Gastroesophageal sphincter (tissue), 4 donors: Measurements from ENCODE around the gene PAPPA. TPM values are rescaled to one million over a fixed set of nuclear protein-coding genes. Genes with fewer than 3 reads are reported as not detected.

Source experiments
- ATAC-seq: fragments of 150-250 bp; one replicate; pipeline ENCODE4 v1.9.1; 2016; ENCODE audit warnings: mild to moderate bottlenecking, moderate library complexity
- H3K27ac ChIP-seq, 4 donors: fragments of 200-600 bp; sonication (generic) in 3 of 4; 1 replicate in 3 of 4; 2 replicates in 1 of 4; pipeline ENCODE4 v1.5.1; 2016 to 2019
- H3K27me3 ChIP-seq: fragments of 200-600 bp; sonication (generic); one replicate; pipeline ENCODE4 v1.5.1; 2019
- H3K36me3 ChIP-seq, 2 donors: fragments of 200-600 bp; sonication (generic); one replicate each; pipeline ENCODE4 v1.5.1; 2019; ENCODE audit warnings: control low read depth in 1 of 2
- H3K4me1 ChIP-seq, 3 donors: fragments of 200-600 bp; sonication (generic); 1 replicate in 2 of 3; 2 replicates in 1 of 3; pipeline ENCODE4 v1.5.1; 2016 to 2019; ENCODE audit warnings: control low read depth in 2 of 3
- H3K4me3 ChIP-seq, 2 donors: fragments of 200-600 bp; sonication (generic); one replicate each; pipeline ENCODE4 v1.5.1; 2019; ENCODE audit warnings: mild to moderate bottlenecking in 1 of 2, moderate library complexity in 1 of 2
- H3K9me3 ChIP-seq, 3 donors: fragments of 200-600 bp; sonication (generic); one replicate each; pipeline ENCODE4 v1.5.1; 2017 to 2019; ENCODE audit warnings: control low read depth in 2 of 3
- CTCF ChIP-seq, 4 experiments: fragments of 200-600 bp in 2 of 4; fragments of 450-650 bp in 2 of 4; sonication (generic) in 1 of 4; IDR thresholded peaks; one replicate each; pipeline ENCODE4 v1.5.1; 2017 to 2019; ENCODE audit warnings: antibody characterized with exemption in 4 of 4, mild to moderate bottlenecking in 2 of 4, moderate library complexity in 2 of 4
- EP300 ChIP-seq: sonication (generic); formaldehyde crosslinking; IDR thresholded peaks from one replicate; pipeline ENCODE4 v1.6.1; 2017; ENCODE audit warnings: antibody characterized with exemption, mild to moderate bottlenecking
- POLR2A ChIP-seq, 2 donors: fragments of 450-650 bp; IDR thresholded peaks; one replicate each; pipeline ENCODE4 v1.6.1; 2017; ENCODE audit warnings: antibody characterized with exemption in 2 of 2, mild to moderate bottlenecking in 2 of 2, moderate library complexity in 1 of 2
- POLR2AphosphoS5 ChIP-seq: sonication (generic); formaldehyde crosslinking; IDR thresholded peaks from one replicate; pipeline ENCODE4 v1.6.1; 2017; ENCODE audit warnings: antibody characterized with exemption
- WGBS, 2 donors: methylation state at CpG; one replicate each; pipeline ENCODE4 v1.1.5; 2018; ENCODE audit warnings: low coverage in 1 of 2; 5-methylcytosine and 5-hydroxymethylcytosine counted together
- total RNA-seq, 4 donors: library from RNA; depleted of rRNA; stranded (reverse); fragments of >200 nt; gene quantifications; one replicate each; pipeline ENCODE4 v1.1.0, GENCODE V29; 2016

Gene PAPPA
- total RNA-seq, 4 donors from 2014 or later = 1.9 to 5.7 (median 3.2) TPM

- Histone ChIP-seq H3K4me1 (no peaks in the 10 kb centered on the region), H3K4me3 (no peak overlapping the region), H3K9me3 (no peaks in the 10 kb centered on the region), H3K27me3 (no peaks in the 10 kb centered on the region), H3K27ac (no peak overlapping the region), H3K36me3 (peaks cover 0 to 1% of the 10 kb centered on the region in 2 donors)
- TF ChIP-seq EP300 (no peak), POLR2A (IDR thresholded peaks at IDR 0.05) (no peak), POLR2AphosphoS5 (no peak), CTCF (IDR thresholded peaks at IDR 0.05) (no peak)
- 85 to 100% methylated on average over 1 to 3 of the region's 3 CpGs for WGBS, 2 donors
- no peak for ATAC-seq
These were observed 277.3 kb downstream of the PAPPA start for GRCh38 chr9:116430849-116431248.

- Histone ChIP-seq H3K36me3 (peaks cover 0 to under 1% of the 10 kb centered on the region in 2 donors), H3K4me3 (no peak overlapping the region), H3K4me1 (no peaks in the 10 kb centered on the region), H3K27me3 (no peaks in the 10 kb centered on the region), H3K27ac (no peak overlapping the region), H3K9me3 (no peaks in the 10 kb centered on the region)
- 75 to 79% methylated on average over 1 of the region's 1 CpG for WGBS, 2 donors
- ATAC-seq = no peak
- no peak for TF ChIP-seq POLR2A (IDR thresholded peaks at IDR 0.05)
- no peak for TF ChIP-seq EP300
- TF ChIP-seq CTCF (IDR thresholded peaks at IDR 0.05) = no peak
- TF ChIP-seq POLR2AphosphoS5 = no peak
These were observed 278.5 kb downstream of the PAPPA start for GRCh38 chr9:116432051-116432450.

- TF ChIP-seq POLR2AphosphoS5 = no peak
- TF ChIP-seq EP300 = no peak
- TF ChIP-seq POLR2A (IDR thresholded peaks at IDR 0.05) = no peak
- no peak for TF ChIP-seq CTCF (IDR thresholded peaks at IDR 0.05)
- no peak overlapping the region for H3K4me3 ChIP-seq
- H3K36me3 ChIP-seq = peaks cover 0 to 18% of the 10 kb centered on the region in 2 donors
- H3K27me3 ChIP-seq = no peaks in the 10 kb centered on the region
- H3K27ac ChIP-seq = no peak overlapping the region
- no peak for ATAC-seq
- no peaks in the 10 kb centered on the region for H3K9me3 ChIP-seq
- no peaks in the 10 kb centered on the region for H3K4me1 ChIP-seq
- 79% methylated on average over 4 of the region's 4 CpGs for WGBS, 2 donors
These were observed 280.7 kb downstream of the PAPPA start for GRCh38 chr9:116434314-116434713.

- no peaks in the 10 kb centered on the region for H3K9me3 ChIP-seq
- WGBS, 2 donors = 88 to 89% methylated on average over 3 of the region's 4 CpGs
- H3K27me3 ChIP-seq = no peaks in the 10 kb centered on the region
- TF ChIP-seq EP300 (no peak), CTCF (IDR thresholded peaks at IDR 0.05) (no peak), POLR2A (IDR thresholded peaks at IDR 0.05) (no peak), POLR2AphosphoS5 (no peak)
- no peak overlapping the region for H3K4me3 ChIP-seq
- ATAC-seq = no peak
- H3K4me1 ChIP-seq = no peaks in the 10 kb centered on the region
- H3K36me3 ChIP-seq = peaks cover 0 to 31% of the 10 kb centered on the region in 2 donors
- no peak overlapping the region for H3K27ac ChIP-seq
These were observed 282.1 kb downstream of the PAPPA start for GRCh38 chr9:116435706-116436105.

GRCh38 chr9:116436121-116436520 is 282.5 kb downstream of the PAPPA start:
- H3K36me3 ChIP-seq = peaks cover 0 to 35% of the 10 kb centered on the region in 2 donors
- no peak overlapping the region for H3K27ac ChIP-seq
- no peaks in the 10 kb centered on the region for H3K4me1 ChIP-seq
- no peaks in the 10 kb centered on the region for H3K27me3 ChIP-seq
- no peak overlapping the region for H3K4me3 ChIP-seq
- H3K9me3 ChIP-seq = no peaks in the 10 kb centered on the region
- 93 to 94% methylated on average over 1 of the region's 1 CpG for WGBS, 2 donors
- no peak for ATAC-seq
- no peak for TF ChIP-seq POLR2A (IDR thresholded peaks at IDR 0.05)
- TF ChIP-seq EP300 = no peak
- no peak for TF ChIP-seq POLR2AphosphoS5
- TF ChIP-seq CTCF (IDR thresholded peaks at IDR 0.05) = no peak
